Ishikawa (cell line): ENCODE results near the gene ATP6V0A1.

Experiments used
- CREB1 ChIP-seq: IDR thresholded peaks from 2 replicates; pipeline ENCODE4 v1.6.1; 2012; ENCODE audit warnings: low read depth
- TEAD4 ChIP-seq: IDR thresholded peaks from 2 replicates; pipeline ENCODE4 v1.6.1; 2012
- ZBTB7A ChIP-seq: IDR thresholded peaks from 2 replicates; pipeline ENCODE4 v1.6.1; 2012; ENCODE audit warnings: low read depth

- TF ChIP-seq TEAD4 (no peak), ZBTB7A (no peak), CREB1 (no peak)
These were observed 18.5 kb downstream of the ATP6V0A1 start for GRCh38 chr17:42477173-42477572.
